Ramos (cell line): Measurements from ENCODE around the gene GPC6.

ENCODE experiments used
- in situ Hi-C: fragments of 300-500 bp; cut with MboI; formaldehyde crosslinking; loops from one replicate; pipeline ENCODE4 v1.14.3; 2022; ENCODE audit warnings: low sequenced_read_pairs; ENCODE audit not compliant: unreplicated experiment

GPC6 gene

DNA sequence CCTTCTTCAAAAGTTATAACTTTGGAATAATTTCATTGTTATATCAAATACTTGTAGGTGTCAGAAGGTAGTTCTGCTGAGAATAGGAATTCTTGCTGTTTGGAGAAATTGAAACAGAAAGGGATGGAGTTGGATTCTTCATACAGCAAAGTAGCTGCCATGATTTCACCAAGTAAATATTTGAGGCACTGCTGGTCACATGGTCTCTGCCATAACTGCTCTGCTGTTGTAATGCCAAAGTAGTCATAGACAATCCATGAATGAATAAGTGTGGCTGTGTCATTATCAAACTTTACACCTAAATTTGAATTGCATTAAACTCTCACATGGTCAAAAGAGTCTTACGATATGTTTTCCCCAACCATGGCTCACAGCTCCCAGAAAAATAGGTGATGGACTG lies 308.6 kb downstream of the GPC6 start:
- in situ Hi-C loops, result no loop called here

DNA sequence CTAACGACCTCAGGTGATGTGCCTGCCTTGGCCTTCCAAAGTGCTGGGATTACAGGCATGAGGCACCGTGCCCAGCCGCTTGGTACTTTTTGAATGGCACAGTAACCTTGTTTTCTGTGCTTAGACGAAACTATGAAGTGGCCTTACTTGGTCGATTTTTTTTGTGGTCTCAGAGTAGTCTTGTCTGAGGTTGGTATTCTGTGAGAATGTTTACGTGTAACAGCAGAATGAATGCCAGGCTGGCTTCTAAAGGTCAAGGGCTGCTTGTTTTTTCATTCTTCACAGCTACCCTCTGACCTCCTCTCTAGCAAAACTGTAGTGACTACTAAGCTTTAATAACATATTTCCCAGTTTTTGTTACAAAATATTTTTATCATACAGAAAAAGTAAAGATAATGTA lies 313.3 kb downstream of the GPC6 start:
- in situ Hi-C loops, result no loop called here

DNA sequence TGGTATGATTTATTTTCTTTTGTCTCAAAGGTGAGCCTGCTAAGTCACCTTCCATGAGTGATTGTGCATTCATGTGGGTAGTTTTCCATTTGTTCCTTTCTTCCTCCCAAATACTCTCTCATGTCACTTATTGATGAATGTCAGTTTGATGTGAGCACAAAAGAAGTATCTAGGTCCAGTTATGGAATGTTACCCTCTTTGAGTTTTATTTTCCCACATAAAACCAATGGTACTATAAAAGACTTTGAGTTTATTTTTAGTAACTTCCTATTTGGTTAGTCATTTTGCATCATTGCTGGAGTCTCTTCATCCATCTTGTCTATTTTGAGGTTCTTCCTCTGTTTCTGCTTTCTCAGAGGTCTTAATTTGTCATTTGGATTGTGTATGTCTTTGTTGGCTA lies 321.3 kb downstream of the GPC6 start:
- in situ Hi-C loops, result no loop called here

DNA sequence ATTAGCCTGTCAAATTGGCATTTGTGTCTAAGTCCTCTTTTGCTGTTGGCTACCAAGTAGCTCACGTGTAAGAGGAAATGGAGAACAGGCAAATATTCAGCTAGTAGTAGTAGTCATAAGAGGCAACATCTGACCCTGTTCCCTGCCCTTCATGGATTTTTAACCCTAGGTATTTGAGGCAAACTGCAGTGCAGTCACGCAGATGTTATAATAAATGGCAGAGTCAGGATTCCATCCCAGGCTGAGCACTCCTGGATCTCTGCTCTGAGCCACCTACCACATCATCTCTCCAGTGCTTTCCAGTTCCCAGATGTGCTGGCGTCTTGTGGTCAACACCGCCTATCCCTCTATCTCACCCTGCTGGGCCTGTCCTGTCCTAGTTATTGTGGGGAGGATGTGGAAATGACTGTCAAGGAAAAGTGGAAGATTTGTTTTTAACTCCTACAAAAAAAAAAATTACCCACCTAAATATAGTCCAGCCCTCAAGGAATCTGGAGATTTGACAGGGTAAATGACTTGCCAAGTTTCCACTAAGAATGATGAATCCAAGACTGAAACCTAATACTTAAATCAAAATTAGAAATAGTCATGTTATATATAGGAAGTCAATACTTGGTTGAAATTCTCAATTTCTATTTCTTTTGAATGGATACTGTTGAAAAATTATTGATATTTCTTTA lies 322.9 kb downstream of the GPC6 start:
- in situ Hi-C loops, result no loop called here

DNA sequence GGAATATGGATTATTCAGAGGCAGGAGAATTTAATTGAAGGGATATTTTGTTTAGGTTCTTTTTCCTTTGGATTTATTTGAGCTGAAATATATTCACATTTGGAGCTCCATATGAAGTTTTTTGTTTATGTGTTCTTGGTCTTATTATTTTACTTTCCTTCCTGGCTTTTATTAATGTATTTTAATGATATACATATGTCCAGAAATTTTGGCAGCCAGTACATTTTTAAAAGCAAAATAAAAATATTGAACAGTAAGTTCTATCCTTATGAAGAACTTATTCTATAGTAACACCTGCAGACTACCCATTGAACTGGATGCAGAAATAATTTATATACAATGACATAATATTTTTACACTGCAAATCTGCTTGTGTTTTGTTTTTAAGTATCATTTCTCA lies 323.6 kb downstream of the GPC6 start:
- in situ Hi-C loops, result no loop called here

DNA sequence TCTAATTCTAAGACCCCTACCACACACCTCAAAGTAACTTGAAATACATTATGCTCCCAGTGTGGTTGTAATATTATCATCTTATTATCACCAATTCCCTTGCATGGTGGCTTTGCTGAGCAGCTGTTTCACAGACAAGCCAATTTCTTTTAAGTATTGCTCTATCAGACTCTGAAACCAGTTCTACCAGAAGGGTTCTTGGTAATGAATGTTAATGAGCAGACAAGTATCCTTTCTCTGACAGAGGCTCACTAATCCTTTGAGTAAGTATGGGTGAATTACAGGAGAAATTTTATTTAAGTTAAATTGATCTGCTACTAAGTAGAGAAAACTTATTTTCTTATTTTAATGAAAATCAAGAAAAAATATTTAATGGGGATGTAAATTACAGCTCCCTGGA lies 326.0 kb downstream of the GPC6 start:
- in situ Hi-C loops, result no loop called here

DNA sequence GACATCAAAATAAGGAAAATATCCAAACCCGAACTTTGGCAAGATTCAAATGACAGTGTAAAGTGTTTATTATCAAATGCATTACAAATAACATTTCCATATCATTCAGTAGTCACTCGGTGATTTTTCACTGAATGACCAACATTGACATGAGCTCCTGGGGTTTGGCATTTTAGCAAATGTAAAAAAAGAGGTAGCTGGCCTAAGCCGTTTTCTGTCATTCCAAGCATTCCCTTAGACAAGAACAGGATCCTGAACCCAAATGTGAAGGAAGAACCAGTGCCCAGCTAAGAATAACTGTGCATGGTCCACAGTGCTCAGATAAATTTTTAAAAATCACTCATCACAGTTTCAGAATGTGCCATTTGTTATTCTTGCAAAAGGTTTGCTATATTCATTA lies 327.9 kb downstream of the GPC6 start:
- in situ Hi-C loops, result no loop called here

DNA sequence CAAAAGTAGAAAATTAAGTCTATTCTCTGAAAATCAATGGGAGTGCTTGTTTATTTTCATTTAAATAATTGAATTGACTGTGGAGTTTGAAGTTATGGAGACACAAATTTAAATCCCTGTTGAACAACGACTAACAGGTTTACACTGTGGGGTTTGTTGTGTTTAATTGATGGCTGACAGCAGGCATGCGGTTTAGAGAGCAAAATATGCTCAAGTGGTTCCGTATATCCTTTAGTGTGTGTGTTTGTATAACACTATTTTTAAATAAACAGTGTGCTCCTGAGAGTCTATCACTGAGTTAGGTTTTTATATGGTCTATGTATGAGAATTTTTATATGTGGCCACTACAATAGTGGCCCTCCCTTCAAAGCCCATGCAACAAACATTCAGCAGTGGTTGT lies 332.0 kb downstream of the GPC6 start:
- in situ Hi-C loops, result no loop called here

DNA sequence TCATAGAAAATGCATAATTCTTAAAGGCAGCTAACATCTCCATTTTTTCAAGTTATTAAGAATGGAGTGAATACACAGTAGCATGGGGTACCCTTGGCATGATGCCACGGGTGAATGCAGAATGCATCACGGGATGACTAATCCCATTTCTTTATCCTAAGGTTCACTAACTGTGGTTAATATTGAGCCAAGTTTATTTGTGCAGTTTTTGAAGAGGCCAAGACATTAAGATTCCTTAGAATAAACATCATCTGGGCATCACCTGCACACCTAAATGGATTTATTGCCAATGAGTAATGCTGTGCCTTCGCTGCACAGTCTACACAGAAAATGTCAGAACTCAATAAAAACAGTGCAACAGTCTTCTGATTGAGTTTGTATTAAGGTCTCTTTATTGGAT lies 333.1 kb downstream of the GPC6 start:
- in situ Hi-C loops, result no loop called here

DNA sequence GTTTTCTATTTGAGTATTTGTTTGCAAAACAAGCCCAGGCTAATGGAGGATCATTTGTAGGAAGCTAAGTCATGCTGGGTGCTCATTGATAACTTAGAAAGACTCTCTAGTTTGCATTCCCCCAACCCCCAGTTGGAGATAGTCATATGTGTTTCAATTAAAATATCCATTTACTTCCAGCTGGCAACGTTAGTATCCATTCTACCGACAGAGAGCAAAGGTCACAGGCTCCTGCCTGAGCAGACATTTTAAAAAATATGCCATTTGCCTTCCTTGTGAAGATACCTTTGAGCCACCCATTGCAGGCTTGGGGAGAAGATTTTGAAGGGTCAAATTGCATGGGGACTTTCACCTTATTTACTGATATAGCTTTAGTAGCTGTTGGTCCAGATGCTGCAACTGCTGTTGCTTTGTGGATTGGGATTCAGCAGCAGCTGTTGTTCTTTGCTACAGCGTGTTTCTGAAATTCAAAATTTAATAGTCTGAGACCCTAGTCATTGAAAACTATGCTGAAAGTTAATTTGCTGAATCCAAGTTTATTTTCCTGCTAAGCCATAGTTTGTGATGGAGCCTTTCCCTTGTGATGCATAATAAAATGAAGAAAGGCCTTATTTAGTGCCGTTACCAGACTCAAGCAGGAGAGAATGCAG lies 335.1 kb downstream of the GPC6 start:
- in situ Hi-C loops, result no loop called here

DNA sequence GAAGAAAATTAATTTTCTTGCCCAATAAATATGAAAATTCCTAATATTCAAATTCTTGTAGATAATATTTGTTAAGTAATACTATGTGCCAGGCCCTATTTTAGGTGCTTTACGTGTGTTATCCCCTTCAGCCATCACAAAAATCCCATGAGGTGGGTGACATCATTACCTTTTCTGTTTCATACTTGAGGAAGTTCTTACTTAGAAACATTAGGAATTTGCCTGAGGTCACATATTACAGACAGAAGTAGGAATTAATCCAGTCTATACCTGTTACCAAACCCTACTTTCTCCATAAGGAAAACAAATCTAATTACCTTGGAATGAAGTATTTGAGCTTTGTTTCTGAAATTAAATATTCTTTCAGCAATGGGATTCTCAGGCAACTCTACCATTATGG lies 336.1 kb downstream of the GPC6 start:
- in situ Hi-C loops, result no loop called here

DNA sequence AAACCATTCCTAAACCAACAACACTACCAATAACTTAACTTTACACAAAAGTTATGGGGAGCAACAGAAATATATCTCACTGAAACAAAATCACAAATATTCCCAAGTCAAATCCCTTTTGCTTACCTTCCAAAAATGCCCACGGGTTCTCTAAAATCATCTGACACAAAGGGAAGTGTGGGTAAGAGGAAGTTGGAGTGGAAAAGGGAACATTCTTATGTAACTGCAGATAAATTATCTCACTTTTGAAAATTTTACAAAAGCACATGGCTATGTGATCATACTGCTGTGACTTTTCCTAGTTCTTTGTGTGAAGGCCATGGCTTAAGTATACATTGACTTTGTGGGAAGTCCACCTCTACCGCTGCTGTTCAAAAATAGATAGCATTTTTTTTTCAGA lies 350.5 kb downstream of the GPC6 start:
- in situ Hi-C loops, result no loop called here

DNA sequence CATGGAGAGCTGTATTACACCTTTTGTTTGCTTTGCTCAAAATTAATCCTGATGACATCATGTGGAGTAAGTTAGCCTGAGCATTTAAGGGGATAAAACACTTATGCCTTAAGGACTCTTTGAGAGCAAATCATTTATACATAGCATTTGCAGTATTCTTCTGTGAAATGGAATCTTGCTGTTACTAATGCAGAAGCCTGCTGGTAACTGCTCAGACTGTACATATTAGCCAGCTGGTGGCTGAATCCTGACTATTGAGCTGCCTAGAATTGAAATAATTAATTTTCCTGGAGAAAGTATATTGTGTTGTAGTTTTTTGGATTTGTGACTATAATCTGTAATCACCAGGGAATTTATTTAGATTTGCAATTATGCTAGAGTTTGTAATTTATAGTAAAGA lies 363.2 kb downstream of the GPC6 start:
- in situ Hi-C loops, result no loop called here

DNA sequence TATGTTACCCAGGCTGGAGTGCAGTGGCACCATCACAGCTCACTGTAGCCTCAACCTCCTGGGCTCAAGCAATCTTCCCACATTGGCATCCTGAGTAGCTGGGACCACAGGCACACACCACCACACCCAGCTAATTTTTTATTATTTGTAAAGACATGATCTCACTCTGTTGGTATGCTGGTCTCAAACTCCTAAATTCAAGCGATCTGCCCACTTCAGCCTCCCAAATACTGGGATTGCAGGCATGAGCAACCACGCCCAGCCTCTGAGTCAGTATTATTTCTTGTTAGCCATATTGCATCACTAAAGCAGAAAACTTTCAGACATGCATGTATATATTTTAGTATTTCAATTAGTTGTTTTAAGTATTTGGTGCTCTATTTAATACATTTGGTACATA lies 376.4 kb downstream of the GPC6 start:
- in situ Hi-C loops, result no loop called here

DNA sequence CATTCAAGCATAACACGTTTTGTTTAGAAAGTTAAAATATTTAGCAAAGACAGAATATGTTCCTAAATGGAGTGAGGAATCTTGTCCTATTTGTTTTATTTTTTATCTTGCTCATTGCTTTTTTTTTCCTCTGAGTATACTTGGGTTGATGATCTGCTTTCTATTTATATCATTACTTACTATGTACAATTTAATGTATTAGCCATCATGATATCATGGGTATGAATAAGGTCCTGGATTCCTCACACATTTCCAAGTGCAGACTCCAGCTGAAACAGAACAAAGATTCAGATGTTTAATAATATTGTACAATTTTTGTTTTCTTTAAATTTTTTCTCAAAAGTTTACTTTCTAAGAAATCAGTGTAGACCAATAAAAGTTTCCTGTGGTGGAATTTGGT lies 388.2 kb downstream of the GPC6 start:
- in situ Hi-C loops, result no loop called here

DNA sequence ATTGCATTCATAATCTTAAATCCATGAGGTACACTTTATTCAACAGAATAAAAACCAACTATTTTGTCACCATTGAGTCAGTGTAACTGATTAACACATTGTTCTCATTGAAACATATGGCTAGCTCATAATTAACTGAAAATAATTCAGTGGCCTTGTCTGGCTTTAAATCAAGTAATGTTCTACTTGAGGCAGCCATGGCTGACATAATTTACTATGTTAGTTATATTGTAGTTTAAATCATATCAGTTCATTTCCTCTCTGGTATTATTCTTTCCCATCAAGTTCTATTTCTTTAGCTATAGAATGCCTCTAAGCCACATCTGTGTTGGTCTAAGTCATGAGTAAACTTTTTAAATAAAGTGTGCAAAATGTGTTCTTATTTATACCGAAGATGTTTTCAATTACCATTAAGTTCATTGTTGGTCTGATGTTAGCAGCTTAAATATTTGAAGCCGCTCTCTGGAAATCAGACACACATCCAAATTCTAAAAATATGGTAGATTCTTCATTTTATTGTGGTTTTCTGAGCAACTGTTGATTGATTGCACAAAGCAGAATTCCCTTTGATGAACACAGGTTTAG lies 393.7 kb downstream of the GPC6 start:
- in situ Hi-C loops, result no loop called here

DNA sequence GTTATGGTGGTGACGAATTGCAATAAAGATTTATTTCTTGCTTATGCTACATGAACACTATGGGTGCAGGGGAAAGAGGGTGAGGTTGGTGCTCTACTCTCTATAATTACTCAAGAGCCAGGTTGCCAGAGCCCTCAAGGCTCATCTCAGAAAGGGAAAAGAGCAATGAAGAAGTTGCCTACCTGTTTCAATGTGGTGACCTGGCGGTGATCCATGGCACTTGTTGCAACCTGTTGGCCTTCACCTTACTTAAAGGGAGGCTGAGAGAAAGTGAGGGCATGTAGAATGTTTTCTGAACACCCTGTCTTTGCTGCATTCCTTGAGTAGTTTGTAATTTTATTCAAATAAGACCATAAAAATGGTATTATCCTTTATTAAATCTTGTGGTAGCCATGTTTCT lies 394.4 kb downstream of the GPC6 start:
- in situ Hi-C loops, result no loop called here

DNA sequence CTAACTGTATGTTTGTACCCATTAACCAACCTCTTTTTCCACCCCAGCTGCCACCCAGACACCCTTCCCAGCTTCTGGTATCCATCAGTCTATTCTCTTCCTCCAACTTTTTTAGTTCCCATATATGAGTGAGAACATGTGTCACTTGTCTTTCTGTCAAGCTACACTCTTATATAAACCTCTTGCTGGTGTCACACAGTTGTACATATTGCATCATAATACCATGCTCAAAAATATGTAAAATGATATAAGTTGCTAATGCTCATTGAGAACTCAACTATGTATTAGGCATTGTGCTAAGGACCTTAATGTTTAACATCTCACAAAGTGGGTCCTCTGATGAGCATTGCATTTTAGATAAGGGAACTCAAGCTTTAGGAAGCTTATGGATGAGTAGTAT lies 395.4 kb downstream of the GPC6 start:
- in situ Hi-C loops, result no loop called here

DNA sequence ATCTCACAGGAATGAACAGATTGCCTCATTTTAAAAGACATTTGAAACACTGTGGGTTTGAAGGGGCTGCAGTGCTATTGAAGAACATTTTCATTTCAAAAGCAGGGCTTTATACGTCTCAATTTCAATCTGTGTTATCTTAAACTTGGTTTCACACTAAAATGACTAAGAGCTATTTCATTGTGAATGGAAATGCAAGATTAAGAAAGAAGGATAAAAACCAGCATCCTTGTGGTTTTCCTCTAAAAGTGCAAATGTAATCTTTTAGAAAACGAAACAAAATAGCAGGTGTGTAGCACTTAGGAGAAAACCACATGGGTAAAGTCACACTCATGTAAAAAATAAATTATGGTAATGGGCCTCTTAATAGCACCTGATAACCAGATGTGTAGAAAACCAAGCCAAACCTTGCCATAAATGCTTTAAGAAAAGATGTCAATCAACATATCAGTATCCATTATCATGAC lies 397.7 kb downstream of the GPC6 start:
- in situ Hi-C loops, result no loop called here

DNA sequence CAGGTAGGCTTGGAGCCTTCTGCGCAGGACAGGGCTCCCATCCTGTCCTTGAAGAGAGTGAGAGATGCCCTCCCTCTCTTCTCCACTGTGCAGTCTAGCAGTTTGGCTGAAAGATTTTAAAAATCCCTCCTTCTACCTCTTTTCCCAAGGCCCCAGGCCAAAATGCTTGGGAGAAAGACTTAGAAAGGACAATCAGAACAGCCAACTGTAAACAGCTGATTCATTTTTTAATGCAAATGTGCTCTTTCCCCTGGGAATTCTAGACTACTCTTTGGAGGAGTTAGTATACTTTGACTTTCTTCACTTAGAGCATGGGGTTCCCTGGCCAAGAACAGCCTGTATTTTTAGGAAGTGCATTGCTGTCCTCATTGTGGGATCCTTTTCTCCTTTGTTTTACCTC lies 398.9 kb downstream of the GPC6 start:
- in situ Hi-C loops, result no loop called here

DNA sequence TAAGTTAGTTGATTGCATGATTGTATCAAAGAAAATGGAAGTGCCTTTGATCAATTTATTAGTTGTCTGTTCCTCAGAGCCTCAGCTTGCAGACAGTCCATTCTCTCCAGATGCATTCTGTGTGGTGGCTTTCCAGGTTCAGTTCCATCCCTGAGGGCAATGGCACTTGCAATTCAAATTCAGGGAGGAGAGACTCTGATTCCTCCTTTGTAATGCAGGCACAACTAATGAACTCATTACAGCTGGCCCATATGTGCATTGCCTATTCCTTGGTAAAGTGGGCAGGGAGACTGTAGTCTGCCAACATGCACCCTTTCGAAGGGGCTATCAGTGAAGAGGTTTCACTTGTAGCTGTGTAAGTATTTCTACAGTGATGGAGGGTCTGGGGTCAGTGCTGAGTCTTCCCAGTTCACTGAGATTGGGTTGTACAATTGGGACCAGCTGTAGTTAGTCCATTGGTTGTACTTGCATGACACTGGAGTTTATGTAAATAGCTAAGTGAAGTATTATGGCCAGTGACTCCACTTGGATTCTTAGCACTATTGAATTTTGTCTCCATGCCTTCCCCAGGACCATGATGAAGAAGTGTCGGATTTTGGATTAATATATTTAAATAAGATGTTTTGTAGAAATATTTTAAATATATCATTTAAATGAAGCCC lies 401.7 kb downstream of the GPC6 start:
- in situ Hi-C loops, result no loop called here
